ENCODE data around the gene RASA4.
"Not testable (repeated sequence)": the region's sequence is repeated elsewhere in the genome, so short reads cannot be mapped to it uniquely, and the experiment has no call there.

RASA4 gene

DNA sequence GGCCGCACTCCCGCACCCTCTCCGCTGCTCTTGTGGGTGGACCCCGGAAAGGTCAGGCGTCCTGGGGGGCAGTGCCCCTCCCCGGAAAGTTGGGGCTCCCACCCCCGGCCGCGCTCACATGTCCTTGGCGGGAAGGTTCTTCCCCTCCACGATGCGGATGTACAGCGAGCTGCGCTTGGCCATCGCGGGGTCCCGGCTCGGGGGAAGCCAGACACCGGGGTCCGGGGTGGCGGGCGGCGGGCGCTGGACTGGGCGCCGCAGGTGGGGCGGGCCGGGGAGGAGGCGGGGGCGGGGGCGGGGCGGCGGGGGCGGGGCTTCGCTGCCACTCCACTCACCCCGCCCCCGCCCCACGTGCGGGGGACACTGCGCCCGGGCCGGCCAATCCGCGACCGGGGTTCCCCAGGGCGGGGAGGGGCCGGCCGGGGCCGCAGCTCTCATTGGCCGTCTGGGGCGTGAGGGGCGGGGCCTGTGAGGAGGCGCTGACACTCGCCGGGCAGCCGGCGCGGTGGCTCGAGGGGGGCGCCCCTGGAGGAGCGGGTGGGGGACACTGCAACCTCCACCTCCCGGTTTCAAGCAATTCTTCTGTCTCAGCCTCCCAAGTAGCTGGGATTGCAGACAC is at the start of gene RASA4:
TSS of gene RASA4 (minus strand) at position 250 of the 619 bp plus-strand sequence. CDS start at position 183, 67 bp downstream.
- DNase-seq (ENCODE audit: low spot score), result not testable (repeated sequence)

DNA sequence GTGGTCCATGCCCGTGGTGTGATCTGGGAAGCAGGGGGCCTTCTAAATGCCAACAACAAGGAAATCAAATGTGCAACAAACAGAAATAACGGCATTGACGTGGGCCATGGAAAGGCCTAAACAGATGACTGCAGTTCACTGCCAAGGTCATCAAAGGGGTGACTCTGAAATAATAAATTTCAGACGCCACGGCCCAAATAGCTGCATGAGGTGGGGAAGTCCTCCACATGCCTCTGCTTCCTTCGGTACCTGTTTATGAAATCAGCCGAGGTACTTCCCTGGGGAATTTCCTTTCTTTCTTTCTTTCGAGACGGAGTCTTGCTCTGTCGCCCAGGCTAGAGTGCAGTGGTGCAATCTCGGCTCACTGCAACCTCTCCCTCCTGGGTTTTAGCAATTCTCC is 48.2 kb upstream of the RASA4 start:
- not testable (repeated sequence) for DNase-seq (ENCODE audit: low spot score)

DNA sequence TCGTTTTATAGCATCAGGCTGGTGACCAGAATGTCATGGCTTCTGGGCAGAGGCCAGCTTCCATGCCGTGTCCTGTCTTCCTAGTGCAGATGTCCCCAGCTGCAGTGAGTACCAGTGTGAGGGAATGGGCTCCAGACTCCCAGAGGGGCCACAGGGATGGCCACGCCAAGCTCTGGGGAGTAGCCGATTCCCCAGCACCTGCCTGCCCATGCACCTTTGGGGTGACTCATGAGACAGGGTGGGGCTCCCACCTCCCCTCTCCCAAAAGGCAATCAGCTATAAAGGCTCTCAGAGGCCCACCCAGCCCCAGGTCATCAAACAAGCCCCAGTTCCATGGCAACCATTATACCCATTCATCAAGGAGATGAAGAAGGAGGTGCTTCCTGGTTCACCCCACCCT is 33.4 kb upstream of the RASA4 start, which contains the start of gene SPDYE2B:
TSS of gene SPDYE2B (plus strand) at position 396 of the 400 bp plus-strand sequence. CDS start 2,030 bp downstream, outside the sequence.
- DNase-seq (ENCODE audit: low spot score), result not testable (repeated sequence)

DNA sequence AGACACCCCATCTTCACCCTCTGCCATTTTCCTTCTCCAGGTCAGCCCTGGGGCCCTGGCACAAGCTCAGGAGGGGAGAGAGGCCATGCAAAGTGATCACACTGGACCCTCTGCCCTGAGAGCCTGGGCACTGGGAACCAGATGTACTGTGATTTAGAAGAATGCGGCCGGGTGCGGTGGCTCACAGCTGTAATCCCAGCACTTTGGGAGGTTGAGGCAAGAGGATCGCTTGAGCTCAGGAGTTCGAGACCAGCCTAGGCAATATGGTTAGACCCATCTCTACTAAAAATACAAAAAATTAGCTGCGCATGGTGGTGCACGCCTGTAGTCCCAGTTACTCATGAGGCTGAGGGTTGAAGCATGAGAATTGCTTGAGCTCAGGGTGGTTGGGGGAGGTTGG is 31.3 kb upstream of the RASA4 start:
- DNase-seq (ENCODE audit: low spot score), result not testable (repeated sequence)

DNA sequence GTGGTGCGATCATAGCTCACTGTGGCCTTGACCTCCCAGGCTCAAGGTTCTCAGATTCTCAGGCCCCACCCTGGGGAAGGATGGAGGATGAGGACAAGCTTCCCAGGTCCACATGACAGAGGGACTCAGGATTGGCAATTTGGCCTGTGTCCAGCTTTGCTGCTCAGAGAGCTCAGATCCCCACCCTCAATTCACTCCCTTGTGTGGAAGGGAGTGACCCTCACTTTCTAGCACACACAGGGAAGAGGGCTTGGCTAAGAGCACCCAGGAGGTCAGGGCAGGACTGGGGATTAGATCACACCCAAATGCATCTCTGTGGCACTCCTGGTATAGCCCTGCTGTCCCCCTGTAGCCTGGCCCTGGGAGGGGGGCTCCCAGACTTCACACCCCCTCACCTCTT is 26.8 kb upstream of the RASA4 start:
- DNase-seq (ENCODE audit: low spot score), result not testable (repeated sequence)

DNA sequence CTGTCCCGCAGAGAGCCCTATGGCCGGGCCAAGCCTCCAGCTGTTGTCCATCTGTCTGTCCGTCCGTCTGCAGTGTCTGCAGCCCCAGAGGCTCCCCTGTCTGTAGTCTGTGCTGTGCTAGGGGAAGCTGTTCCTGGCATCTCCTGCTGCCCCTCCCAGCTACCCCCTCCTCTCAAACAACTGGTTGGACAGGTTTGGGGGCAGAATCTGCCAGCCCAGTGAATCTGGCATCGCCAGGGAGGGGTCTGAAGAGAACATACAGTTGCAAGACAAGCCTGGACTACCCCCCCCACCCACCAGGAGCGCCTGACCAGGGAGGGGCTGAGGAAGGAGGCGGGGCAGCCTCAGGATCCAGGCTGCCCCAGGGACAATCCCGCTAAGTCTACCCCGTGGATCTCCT is 26.1 kb upstream of the RASA4 start, which contains the start of gene UPK3BL1:
TSS of gene UPK3BL1 (minus strand) at position 101 of the 400 bp plus-strand sequence. CDS start at position 51, 50 bp downstream.
- not testable (repeated sequence) for DNase-seq (ENCODE audit: low spot score)

DNA sequence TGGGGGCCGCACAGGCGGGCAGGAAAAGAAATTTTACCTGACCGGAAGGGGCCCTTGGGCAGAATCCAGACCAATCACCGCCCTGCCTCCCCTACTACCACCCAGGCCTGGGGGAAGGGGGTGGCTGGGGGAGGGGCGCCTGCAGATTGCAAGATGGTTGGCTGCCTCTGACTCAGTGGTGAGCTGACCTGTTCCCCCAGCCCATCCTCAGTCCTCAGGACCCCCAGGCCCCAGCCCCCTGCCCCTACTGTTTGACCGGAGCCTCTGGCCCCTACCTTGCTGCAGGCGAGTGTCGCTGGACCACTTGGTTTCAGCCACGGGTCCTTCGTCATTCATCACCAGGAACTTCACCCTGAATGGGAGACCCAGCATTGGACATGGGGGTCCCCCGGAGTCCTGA is 22.3 kb upstream of the RASA4 start:
- not testable (repeated sequence) for DNase-seq (ENCODE audit: low spot score)

DNA sequence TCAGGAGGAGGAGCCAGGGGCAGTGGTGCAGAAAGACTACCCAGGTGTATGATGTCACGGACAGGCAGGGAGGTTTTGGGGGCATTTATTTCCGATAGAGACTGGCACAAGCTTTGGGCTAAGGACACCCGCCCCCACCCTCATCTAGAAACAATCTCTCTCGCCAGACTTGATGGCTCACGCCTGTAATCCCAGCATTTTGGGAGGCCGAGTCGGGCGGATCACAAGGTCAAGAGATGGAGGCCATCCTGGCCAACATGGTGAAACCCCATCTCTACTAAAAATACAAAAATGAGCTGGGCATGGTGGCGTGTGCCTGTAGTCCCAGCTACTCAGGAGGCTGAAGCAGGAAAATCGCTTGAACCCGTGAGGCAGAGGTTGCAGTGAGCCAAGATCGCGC is 20.4 kb upstream of the RASA4 start:
- not testable (repeated sequence) for DNase-seq (ENCODE audit: low spot score)

DNA sequence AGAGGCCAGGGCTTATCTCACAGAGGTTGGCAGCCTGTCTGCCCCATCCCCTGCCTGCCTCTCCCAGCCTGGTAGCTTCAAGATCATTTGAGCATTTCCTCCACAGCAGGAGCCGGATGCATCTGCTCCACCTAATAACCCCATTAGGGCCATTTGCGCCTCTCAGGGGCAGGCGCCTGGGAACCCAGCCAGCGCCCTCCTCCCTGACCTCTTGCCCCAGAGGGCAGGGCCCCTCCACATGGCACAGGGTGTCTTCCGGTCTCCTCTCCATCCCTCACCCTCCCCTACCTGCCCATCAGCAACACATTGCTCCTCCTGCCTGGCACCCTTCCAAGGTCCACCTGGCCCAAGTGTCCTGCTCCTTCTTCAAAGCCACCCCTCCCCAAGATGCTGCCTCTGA is 18.8 kb upstream of the RASA4 start:
- DNase-seq (ENCODE audit: low spot score), result not testable (repeated sequence)

DNA sequence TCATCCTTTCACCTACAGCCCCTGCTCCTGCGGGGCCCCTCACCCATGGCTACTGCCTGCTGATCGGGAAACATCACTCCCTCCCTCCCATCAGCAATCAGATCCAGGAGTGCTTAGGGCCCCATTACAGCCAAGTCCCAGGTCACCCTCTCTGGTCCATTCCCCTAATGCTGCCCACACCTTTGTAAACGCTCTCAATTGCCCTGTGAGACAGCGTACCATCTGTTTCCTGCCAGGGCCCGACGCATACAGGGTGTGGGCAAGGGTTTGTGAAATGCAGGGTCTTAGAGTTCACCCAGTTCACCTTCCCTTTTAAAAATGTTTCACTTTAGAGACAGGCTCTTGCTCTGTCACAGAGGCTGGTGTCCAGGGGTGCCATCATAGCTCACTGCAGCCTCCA is 17.7 kb upstream of the RASA4 start:
- not testable (repeated sequence) for DNase-seq (ENCODE audit: low spot score)

DNA sequence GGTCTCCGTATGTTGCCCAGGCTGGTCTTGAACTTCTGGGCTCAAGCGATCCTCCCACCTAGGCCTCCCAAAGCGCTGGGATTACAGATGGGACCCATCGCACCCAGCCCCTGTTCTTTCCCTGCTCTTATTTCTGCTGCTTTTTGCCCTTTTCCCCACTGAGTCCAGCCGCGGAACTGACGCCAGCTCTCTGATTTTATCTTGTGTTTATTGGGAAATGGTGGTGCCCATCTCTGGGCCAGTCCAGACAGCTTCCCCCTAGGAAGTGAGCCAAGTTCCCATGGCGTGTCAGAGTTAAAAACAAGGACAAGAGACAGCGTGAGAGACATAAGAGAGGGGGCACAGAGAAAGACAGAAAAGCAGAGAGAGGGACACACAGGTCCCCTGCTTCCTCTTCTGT is 14.1 kb upstream of the RASA4 start:
- DNase-seq (ENCODE audit: low spot score), result not testable (repeated sequence)

DNA sequence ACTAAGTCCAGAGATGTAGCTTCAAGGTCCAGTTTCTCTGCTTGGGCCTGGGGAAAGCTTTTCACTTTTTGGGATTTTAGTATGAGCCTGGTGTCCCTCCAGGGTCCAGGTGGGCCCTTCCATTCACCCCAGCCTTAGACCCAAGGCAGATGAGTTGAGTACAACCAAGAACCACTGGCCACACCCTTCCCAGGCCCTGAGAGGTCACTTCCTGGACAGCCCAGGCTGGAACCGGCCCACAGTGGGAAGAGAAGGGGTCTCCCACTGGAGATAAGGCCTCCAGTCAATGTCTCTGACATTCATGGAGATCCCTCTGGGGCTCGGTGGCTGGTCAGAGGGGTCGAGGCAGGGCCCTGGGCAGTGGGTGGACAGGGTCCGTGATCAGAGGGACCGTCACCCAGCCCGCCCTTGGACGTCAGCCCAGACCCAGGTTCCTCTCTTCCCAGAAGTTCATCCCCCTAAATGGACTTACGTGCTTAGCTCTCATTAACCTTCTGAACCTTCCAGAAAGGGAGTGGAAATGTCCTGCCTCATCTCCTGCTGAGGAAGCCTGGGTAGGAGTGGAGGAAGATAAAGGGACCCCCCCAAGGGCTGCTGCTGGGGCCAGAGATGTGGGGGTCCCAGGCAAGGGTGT is 10.8 kb upstream of the RASA4 start:
- DNase-seq (ENCODE audit: low spot score), result not testable (repeated sequence)

DNA sequence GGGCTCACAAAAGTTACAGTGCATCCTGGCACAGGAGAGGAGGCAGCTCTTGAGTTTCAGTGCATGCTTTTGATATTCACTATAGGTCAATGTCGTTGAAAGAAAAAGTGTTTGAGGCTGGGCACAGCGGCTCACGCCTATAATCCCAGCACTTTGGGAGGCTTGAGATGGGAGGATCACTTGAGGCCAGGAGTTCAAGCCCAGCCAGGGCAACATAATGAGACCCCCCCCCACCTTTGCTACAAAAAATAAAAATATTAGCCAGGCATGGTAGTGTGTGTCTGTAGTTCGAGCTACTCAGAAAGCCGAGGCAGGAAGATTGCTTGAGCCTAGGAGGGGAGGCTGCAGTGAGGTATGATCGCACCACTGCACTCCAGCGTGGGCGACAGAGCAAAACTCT is 1.6 kb upstream of the RASA4 start:
- not testable (repeated sequence) for DNase-seq (ENCODE audit: low spot score)

DNA sequence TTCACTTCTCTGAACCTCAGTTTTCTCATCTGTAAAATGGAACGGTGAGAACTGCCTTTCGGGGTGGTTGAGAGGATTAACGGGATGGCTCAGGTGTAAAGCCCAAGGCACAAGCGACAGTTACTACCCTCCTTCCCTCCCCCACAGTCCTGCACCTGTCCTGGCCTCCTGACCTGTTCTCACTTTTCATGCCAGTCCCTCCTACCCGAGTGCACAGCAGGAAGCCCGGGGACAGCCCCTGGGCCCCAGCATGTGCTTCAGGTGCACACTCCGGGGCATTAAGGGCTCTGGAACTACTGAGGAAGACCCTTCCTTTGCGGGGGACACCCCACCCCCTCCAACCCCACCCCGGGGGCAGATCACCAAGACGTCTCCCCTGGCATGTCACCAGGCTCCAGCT is 626 bp downstream of the RASA4 start:
- not testable (repeated sequence) for DNase-seq (ENCODE audit: low spot score)

DNA sequence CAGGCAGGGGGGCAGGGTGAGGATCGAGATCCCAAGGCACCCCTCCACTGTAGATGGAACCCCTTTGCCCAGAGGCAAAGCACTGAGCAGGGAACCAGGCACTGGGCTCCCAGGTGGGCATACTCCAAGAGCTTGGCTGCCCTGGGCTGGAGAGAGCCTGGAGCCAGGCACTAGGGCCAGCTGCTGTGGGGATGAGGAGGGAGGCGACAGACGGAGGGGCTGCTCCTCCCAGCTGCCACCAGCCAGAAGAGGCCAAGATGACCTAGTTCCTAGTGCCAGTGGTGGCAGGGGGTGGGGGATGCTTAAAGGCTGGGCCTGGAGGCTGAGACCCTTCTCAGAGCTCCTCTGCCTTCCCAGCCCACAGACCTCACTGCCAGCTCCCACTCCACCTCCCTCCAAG is 1.7 kb downstream of the RASA4 start:
- not testable (repeated sequence) for DNase-seq (ENCODE audit: low spot score)

DNA sequence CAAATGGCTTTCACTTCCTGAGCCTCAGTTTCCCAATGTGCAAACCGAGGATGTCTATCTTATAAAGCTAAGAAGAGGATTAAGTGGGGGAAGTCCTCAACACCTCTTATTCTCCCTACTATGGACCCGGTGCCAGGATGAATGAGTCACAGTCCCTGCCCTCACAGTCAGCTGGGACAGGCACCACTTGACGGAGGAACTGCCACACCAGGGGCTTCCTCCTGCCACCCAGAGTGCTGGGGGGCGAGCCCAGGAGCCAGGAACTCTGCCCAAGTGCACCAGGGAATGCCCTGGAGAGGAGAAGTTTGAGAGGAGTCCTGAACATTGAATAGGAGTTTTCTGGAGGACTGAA is 2.2 kb downstream of the RASA4 start:
- not testable (repeated sequence) for DNase-seq (ENCODE audit: low spot score)

DNA sequence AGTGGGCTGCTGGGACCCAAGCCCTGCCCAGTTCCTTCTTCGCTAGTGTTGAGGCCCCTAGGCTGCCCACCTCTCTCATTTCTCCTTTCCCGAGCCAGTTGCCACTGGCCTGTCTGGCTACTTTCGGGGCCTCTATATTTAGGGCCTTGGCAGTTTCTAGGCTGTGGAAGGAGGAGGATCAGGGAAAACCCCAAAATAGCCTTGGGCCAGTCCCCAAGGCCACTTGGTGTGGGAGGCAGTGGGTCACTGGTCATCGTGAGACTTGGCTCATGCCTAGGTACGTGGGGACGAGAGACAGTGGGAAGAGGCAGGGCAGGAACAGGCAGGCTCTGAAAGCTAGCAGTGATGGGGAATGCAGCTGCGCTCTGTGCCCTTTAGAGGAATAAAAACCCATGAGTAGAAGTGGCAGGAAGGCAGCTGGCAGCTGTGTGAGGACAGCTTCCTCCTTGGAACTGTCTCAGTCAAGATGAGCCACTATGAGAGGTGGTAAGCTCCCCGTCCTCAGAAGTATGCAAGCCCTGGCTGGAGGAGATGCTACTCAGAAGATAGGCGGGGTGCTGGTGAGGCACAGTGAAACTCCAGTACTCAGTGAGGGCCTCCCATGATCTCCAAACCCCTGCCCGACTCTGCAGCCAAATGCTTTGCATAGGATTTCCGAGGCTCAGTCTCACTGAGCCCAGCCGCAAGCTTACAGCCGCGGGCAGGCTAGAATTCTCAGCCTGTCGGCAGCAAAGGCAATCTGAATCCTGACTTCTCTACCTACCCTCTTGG is 2.8 kb downstream of the RASA4 start:
- DNase-seq (ENCODE audit: low spot score), result not testable (repeated sequence)

DNA sequence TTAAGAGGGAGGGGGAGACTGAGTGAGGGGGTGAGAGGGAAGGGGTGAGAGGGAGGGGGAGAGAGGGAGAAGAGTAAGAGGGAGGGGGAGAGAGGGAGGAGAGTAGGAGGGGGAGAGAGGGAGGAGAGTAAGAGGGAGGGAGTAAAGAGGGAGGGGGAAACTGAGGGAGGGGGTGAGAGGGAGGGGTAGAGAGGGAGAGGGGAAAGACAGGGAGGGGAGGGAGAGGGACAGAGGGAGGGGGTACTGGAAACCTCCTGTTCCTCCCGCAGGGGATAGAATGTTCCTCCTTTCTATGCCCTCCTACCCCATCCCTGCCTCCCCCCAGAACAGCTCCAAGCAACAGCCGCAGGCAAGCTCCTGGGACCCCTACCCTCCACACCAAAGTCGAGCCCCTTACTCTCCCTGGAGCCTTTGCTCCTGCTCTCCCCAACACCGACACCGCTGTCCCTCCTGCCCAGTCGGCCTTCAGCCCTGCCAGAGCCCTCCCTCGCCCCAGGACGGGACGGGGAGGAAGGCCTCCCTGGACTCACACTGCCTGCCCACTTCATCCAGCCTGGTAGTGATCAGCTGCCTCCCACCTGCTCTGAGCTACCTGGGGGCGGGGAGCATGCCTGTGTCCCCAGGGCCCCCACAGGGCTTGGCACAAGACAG is 4.8 kb downstream of the RASA4 start:
- DNase-seq (ENCODE audit: low spot score), result not testable (repeated sequence)

DNA sequence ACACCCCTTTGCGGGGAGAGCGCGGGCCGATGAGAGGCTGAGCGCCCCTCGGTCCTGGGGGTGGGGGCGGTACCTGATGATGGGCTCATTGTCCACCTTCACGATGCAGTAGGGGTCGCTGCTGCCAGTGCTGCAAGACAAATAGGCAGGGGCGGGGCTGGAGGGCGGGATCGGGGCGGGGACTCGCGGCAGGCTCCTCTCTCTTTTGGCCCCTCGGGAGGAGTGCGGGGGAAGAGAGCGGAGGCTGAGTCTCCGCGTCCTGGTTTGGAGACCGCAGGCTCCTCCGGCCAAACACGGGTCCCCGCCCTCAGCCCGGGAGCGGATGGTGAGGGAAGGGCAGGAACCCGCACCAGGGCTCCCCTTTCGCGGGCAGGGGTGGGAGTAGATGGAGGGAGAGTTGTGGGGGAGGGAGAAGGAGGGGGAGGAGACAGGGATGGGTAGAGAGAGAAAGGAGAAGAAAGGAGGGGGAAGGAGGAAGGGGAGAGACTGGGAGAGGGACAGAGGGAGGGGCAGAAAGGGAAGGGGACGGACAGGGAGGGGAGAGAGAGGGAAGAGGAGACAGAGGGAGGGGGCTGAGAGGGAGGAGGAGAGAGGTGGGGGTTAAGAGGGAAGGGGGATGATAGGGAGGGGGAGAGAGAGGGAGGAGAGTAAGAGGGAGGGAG is 5.4 kb downstream of the RASA4 start:
- not testable (repeated sequence) for DNase-seq (ENCODE audit: low spot score)

DNA sequence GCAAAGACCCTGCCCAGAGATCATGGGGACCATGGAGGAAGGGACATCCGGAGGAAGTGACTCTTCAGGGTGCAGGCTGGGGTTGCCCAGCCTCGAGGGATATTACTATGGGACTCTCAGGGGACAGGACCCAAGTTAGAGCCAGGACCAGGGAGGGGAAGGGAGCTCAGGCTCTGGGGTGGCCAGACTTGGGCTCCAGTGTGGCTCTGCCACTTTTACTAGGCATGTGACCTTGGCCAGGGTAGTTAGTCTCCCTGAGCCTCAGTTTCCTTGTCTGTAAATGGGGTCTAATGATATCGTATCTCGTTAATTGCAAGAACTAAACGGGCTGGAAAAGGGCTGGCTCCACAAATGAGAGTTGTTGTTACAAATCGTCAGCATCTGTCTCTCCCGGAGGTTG is 6.1 kb downstream of the RASA4 start:
- not testable (repeated sequence) for DNase-seq (ENCODE audit: low spot score)

DNA sequence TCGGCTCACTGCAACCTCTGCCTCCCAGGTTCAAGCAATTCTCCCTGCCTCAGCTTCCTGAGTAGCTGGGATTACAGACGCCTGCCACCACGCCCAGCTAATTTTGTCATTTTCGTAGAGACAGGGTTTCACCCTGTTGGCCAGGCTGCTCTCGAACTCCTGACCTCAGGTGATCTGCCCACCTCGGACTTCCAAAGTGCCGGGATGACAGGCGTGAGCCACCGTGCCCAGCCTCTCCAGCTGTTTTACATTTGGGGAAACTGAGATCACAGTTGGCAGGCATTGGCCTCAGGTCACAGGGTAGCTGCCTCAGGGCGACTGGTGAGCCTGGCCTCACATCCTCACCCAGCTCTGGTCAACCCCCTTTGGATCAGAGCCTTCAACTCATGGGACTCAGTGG is 6.8 kb downstream of the RASA4 start:
- DNase-seq (ENCODE audit: low spot score), result not testable (repeated sequence)

DNA sequence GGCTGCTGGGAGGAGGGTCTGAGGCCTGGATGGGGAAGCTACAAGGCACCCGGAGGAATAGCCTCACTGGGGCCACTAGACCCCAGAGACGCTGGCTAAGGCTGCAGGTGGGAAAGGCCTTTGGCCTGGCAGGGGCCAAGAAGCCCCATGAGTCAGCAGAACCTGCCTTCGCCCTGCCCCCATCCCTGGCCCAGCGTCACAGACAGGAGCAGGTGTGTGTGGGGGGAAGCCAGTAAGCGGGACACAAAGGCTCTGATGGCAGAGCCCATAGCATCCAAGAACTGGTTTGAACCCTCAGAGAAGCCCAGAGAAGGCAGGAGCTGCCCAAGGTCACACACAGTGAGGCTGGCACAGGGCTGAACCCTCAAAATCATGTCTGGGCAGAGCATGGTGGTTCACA is 9.7 kb downstream of the RASA4 start:
- DNase-seq (ENCODE audit: low spot score), result not testable (repeated sequence)

All from COLO829 (cell line).